Activated CD4-positive, alpha-beta T cell treated with anti-CD3 and anti-CD28 coated beads for 1 hour (primary cell): ENCODE measurements around the gene SLC37A1.
"Not testable (repeated sequence)": the region's sequence is repeated elsewhere in the genome, so short reads cannot be mapped to it uniquely, and the experiment has no call there.

Experiments used
- DNase-seq: peaks from one replicate; pipeline ENCODE4 v3.0.0-alpha.2; 2020

The SLC37A1 gene

GRCh38 chr21:42624095-42624790 is 110.6 kb downstream of the SLC37A1 start:
- DNase-seq, result no peak

DNA sequence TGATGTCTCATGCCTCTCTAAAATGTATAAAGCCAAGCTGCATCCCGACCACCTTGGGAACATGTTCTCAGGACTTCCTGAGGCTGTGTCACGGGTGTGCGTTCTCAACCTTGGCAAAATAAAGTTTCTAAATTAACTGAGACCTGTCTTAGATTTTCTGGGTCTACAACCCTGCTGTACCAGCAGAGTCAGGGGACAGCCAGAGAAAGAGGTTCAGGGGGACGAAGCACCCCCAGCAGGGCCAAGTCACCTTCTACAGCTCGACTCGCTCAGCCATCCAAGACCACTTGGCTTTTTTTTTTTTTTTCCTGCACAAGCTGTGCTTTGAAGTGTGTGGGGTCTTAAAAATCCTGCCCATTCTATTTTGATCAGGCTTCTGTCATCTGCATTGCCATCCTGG is 111.3 kb downstream of the SLC37A1 start:
- DNase-seq, result no peak

DNA sequence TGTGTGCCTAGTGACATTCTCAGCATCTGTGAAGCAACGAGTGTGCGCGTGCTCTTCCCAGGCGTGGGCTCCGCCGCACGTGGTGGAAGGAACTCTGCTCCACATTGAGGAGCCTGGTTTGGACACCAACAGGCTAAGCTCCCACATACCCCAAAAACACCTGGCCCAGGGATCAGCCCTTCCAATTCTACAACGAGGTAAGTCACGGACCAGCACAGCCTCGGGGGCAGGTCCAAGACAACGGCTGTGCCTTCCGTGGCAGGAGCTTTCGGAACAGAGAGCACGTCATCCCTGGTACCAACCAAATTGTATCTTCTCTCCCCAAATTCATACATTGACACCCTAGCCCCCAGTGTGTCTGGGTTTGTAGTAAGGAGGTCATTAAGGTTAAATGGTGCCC is 112.5 kb downstream of the SLC37A1 start:
- no peak for DNase-seq

DNA sequence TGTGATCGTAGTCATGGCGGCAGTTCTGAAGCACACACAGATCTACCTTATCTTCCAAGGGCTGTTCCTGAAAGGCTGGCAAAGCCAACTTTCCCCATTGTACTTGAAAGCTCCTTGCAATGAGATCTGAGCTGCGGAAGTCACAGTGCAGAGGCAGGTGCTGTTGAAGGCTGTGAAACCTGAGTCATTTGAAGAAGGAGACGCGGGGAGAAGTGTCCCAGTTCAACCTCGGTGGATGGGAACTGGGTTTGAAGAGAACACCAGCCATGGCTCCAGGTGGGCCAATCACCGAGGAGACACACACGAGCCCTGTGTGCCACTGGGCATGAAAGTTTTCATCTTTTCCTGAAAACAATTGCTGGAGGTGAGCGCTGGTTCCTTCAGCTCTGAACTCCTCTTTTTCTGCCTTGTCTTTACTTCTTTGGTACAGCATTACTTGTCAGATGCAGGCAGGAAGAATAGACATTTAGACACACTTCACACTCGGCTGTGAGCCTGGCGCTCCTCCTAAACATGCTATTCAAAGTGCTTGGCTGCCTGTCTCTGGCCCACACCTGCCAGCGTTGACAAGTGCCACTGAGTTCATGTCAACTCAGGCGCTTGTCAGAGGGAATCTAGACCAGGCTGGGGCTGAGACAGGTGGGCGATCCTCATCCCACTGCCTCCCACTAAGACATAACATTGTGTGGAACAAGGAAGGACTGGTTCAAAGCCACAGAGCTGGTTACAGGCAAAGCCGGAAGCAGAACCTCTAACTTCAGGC is 114.1 kb downstream of the SLC37A1 start:
- no peak for DNase-seq

DNA sequence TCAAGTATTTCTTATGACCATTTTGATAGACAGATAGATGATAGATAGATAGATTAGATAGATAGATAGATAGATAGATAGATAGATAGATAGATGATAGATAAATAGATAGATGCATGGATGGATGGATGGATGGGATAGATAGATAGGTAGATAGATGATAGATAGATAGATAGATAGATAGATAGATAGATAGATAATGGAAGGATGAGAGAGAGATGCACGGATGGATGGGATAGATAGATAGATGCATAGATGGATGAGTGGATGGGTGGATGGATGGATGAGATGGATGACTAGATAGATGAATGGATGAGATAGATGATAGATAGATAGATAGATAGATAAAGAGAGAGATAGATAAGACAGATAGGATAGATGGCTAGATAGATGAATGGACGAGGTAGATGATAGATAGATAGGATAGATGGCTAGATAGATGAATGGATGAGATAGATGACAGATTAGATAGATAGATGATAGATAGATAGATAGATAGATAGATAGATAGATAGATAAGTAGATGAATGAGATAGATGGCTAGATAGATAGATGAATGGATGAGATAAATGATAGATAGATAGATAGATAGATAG is 114.9 kb downstream of the SLC37A1 start:
- not testable (repeated sequence) for DNase-seq

DNA sequence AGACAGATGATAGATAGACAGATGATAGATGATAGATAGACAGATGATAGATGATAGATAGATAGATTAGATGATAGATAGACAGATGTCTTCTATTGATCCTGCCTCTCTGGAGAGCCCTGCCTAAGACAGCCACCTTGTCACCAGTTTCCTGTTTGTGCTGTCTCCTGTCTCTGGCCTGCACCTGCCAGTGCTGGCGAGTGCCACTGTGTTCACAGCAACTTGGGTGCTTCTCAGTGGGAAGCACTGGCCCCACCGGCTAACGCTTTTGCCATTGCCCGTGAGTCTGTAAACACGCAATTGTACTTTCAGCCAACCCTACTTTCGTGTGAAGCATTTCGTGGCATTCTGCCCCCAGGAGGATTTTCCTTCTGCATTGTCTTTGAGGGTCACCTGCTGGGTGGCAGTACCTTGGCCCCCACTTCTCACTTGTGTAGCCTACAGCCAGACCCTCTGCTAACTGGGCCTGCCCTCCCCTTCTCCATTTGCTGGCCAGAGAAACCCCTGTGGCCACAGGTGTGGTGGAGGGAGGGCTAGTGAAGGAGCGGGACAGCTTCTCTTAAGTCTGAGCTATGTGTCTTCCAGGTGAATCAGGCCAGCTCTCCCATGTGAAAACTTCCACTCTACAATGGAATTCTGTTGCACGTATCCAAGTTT is 116.4 kb downstream of the SLC37A1 start:
- DNase-seq, result no peak

GRCh38 chr21:42630626-42631025 is 117.0 kb downstream of the SLC37A1 start:
- no peak for DNase-seq
